Measurements from ENCODE around the gene ZNF621.
"Not testable (repeated sequence)": the region's sequence is repeated elsewhere in the genome, so short reads cannot be mapped to it uniquely, and the experiment has no call there.

Gene ZNF621

DNA sequence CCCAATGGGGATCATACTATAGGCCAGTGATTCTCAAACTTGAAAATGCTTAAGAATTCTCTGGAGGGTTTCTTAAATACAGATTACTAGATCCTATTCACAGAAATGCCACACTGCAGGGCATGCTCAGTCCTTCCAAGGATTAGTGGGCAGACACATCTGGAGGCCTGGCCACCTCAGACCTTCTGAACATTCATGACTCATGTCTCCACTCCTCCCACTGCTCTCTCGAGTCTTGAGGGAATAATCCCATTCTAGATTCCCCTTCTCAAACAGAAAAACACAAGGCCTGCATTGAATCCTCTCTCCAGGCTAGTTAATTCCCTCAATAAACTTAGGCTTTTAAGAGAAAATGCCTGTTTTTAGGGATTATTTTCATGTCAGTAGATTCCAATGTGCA lies 22.1 kb downstream of the ZNF621 start:
- no peak for DNase-seq

DNA sequence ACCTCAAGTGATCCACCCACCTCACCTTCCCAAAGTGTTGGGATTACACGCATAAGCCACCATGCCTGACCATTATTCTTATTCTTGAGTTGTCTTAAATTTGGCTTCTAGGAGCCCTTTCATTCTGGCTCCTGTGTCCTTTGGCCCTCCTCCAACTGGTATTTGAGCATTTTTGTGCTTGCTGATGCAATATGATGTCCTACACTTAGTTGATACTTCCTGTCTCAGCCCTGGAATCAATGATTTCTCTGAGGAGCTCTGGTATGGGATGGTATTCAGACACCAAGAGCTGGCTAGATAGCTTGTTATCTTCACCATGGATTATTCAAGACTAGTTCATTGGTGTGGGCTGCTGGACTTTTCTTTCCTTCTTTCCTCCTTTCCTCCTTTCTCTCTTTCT lies 25.4 kb downstream of the ZNF621 start:
- no peak for DNase-seq

- DNase-seq, result no peak
These were observed 32.9 kb downstream of the ZNF621 start for GRCh38 chr3:40557575-40558161.

- DNase-seq, result not testable (repeated sequence)
These were observed 37.7 kb downstream of the ZNF621 start for GRCh38 chr3:40562482-40562881.

DNA sequence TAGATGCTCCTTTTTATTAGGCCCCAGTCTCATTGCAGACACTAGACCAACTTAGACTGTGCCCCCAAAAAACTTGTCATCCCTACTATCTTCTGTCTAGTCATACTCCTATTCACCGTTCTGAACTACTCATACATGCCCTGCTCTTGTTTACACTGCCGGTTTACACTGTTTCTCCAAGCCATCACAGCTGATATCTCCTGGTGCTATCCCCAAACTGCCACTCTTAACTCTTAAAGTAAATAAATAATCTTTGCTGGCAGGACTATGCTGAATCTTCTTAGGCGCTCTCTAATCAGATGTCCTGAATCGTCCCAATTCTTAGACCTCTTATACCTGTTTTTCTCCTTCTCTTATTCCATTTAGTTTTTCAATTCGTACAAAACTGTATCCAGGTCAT lies 40.9 kb downstream of the ZNF621 start:
- not testable (repeated sequence) for DNase-seq

GRCh38 chr3:40566694-40567093 lies 41.9 kb downstream of the ZNF621 start:
- no peak for DNase-seq

- DNase-seq, result no peak
These were observed 47.8 kb downstream of the ZNF621 start for GRCh38 chr3:40572588-40572987.

DNA sequence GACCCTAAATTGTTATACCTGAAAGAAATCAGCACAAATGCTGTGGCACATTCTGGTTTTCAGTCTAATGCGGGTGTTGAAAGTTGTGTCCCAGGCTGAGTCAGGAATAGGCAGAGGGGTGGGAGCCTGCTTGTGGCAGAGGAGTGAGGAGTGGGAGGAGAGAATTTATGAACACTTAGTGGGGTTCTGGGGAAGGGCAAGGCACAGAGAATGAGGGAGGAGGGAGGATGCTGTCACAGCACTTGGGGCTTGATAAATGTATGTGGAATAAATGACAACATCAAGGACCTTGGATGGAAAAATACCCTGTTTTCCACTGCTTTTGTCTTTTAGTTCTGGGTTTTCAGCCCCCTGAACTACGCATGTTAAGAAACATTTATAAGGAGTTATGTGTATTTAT lies 49.3 kb downstream of the ZNF621 start:
- no peak for DNase-seq

DNA sequence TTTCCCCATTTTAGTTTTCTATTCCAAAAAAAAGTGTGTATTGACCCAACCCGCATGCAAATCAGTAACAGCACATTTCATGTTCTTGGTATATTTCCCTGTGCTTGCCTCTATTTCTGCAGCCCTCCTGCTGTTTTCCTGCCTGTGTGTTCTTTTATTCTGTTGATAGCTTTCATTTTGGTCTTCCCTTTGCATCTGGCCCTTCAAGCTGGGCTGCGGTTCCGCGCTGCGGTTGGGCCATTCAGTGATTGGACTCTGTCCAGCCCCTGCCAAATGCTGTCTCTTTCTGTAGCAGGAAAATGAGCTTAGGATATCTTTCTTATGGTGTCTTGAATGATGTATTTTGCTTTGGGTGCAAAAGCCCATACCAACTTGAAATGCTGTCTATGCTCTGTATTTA lies 49.9 kb downstream of the ZNF621 start:
- peak; percentile 3 for DNase-seq

GRCh38 chr3:40576396-40576795 lies 51.6 kb downstream of the ZNF621 start:
- DNase-seq, result no peak

DNA sequence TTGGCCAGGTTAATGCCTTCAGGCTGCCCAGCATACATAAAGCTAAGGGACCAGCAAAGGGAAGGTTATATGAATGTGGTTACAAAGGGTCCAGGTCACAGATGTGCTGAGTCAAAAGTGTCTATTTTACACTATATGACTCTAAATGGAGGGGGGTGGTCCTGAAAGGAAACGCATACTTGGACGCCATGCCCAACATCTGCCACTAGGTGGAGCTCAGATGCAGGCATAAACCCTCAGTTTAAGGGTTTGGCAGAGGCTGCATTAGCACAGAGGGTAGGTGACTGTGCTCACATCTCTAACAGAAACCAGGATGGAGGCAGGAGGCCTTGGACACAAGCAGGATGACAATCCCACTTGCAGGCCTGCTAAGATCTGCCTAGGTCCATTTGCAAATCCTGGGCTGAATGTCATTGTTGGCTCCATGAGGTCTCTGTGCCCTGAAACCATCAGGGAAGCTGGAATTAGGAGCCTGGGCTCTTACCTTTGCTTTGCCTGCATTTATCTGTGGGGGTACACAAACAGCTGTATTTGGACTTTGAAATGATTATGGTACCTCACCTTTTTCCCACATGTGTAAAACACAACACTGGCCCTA lies 55.8 kb downstream of the ZNF621 start:
- peak; percentile 38 for DNase-seq

DNA sequence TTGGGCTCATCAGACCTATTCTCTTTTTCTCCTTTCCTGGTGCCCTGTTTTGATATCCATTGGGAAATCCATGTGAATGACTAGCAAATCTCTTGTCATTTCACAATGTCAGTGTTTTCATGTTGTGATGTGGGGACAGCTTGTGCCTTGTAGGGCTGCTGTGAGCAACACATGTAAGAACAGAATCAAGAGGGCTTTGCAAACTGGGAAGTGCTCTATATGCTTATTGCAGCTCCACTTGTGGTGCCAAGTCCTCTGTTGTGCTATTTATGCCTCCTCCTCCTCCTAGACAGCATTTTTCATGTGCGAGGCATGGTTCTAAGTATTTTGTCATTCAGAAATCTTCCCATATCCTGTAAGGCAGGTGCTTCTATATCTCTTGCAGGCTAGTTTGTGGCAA lies 56.4 kb downstream of the ZNF621 start:
- DNase-seq, result no peak

GRCh38 chr3:40582401-40583027 lies 57.8 kb downstream of the ZNF621 start:
- no peak for DNase-seq

DNA sequence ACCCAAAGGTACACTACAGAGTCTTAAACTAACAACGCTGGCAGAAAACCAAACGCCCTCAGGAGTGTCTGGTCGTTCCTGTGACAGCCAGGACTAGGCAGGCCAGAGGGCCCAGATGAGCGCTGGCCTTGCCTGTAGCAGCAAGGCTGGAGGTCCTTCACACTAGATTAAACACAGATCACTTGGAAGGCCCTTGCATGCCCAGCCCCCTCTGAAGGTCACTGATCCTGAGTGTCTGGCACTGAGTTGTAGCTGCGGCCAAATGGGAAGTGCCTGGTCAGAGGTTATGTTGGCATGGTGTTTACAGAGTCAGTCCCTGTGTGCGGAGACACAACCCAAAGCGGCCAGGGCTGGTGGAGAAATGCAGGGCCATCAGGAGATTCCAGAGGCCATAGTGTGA lies 58.9 kb downstream of the ZNF621 start:
- DNase-seq, result no peak

DNA sequence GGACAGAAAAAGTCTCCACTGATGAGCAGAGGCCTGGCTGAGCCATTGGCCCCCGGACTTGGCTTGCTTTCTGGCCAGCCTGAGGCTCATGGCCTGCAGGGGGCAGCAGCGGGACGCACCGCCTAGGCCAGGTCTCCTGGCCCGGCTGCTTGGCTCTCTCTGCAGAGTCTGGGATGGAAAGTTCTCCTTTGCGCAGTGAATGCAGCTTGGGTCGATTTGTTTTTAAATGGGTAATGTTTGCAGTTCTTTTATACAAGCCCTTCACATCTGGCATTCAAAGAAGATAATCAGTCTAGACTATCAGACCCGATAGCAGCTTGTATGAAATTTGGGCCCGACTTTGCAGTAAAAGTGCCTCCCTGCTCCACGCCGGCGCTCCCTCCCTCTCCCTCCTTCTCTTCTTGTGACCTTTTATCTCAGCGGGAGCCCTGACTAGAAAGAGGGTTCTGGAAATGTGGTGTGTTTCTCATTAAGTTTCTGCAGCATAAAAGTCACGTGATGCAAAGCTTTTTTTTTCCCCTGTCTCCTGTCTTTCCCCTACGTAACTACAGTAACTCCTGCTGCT lies 59.9 kb downstream of the ZNF621 start:
- DNase-seq, result peak; percentile 40

GRCh38 chr3:40585381-40586016 lies 60.7 kb downstream of the ZNF621 start:
- DNase-seq, result no peak

GRCh38 chr3:40586901-40587300 lies 62.1 kb downstream of the ZNF621 start:
- DNase-seq, result no peak

DNA sequence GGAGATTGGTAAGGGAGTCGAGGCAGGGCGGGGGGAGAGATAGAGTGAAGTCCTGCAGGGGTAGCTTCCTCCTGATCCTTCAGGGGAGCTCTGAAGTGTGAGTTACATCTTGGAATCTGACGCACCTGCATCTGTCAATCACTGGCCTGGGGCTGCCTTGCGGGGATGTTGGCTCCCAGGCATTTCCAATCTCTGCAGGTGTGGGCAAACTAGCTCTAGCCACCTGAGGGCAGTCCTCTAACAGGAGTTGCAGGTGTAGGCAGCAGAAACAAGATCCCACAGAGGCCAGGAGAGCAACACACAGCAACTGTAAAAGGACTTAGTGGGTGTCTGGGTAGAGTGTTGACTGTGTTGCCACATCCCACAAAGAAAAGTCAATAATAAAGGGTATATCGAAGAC lies 63.6 kb downstream of the ZNF621 start:
- DNase-seq, result no peak

Measured in NCI-H146 (cell line).